HepG2 (cell line): Measurements from ENCODE around the gene FTL. TPM values are rescaled to one million over a fixed set of nuclear protein-coding genes. Genes with fewer than 3 reads are reported as not detected.

Experiments
- ARNTL ChIP-seq: sonication (generic); formaldehyde crosslinking; IDR thresholded peaks from 2 replicates; pipeline ENCODE4 v1.4.0; 2020; ENCODE audit warnings: mild to moderate bottlenecking, missing genetic modification reagents
- HNRNPUL1 ChIP-seq: fragments of 200-400 bp; formaldehyde crosslinking; IDR thresholded peaks from 2 replicates; pipeline ENCODE4 v1.6.1; 2017; ENCODE audit warnings: low read depth, mild to moderate bottlenecking, low read length, moderate library complexity
- MZF1 ChIP-seq: sonication (generic); formaldehyde crosslinking; IDR thresholded peaks from 2 replicates; pipeline ENCODE4 v1.8.1; 2023; ENCODE audit warnings: mild to moderate bottlenecking, missing genetic modification reagents, borderline replicate concordance
- NFIB ChIP-seq: sonication (generic); formaldehyde crosslinking; IDR thresholded peaks from 2 replicates; pipeline ENCODE4 v1.9.0; 2021; ENCODE audit warnings: missing genetic modification reagents, mild to moderate bottlenecking, borderline replicate concordance
- PATZ1 ChIP-seq: sonication (generic); formaldehyde crosslinking; IDR thresholded peaks from 2 replicates; pipeline ENCODE4 v1.4.0; 2020; ENCODE audit warnings: missing genetic modification reagents
- PTBP1 ChIP-seq: fragments of 200-400 bp; formaldehyde crosslinking; IDR thresholded peaks from 2 replicates; pipeline ENCODE4 v1.6.1; 2018; ENCODE audit warnings: low read length, low read depth; ENCODE audit not compliant: poor library complexity, severe bottlenecking
- RFX3 ChIP-seq: IDR thresholded peaks from 2 replicates; pipeline ENCODE4 v1.6.1; 2016; ENCODE audit warnings: missing biosample characterization, missing genetic modification reagents
- SAP130 ChIP-seq: IDR thresholded peaks from 2 replicates; pipeline ENCODE4 v1.6.1; 2016; ENCODE audit warnings: low read depth
- SMARCC2 ChIP-seq: fragments of 450-650 bp; IDR thresholded peaks from 2 replicates; pipeline ENCODE4 v1.6.1; 2017; ENCODE audit warnings: antibody characterized with exemption, mild to moderate bottlenecking
- ZNF709 ChIP-seq: sonication (generic); formaldehyde crosslinking; IDR thresholded peaks from 2 replicates; pipeline ENCODE4 v1.5.0; 2020; ENCODE audit warnings: mild to moderate bottlenecking, missing genetic modification reagents
- polyA plus RNA-seq, 8 experiments: library from polyadenylated mRNA; depleted of rRNA in 3 of 8; stranded (reverse) in 7 of 8; unstranded in 1 of 8; fragments of >200 nt; fragmentation: Illumina TruSeq in 4 of 8; extraction: Trizol in 4 of 8; gene quantifications; 2 replicates each; pipeline versions ENCODE4 v1.2.1 to v1.2.3, GENCODE V29; 2011 to 2016; ENCODE audit warnings: low read depth in 4 of 8, missing spikeins in 1 of 8, mixed read lengths in 1 of 8; ENCODE audit not compliant: insufficient read depth in 1 of 8
- total RNA-seq, 5 experiments: library from RNA; depleted of rRNA; stranded (reverse); fragments of >200 nt; fragmentation: Illumina TruSeq; extraction: Trizol; gene quantifications; 2 replicates each; pipeline ENCODE4 v1.2.3, GENCODE V29; 2016; ENCODE audit warnings: low read depth in 1 of 5
- TF ChIP-seq, protein P1 (sequence below): sonication (generic); formaldehyde crosslinking; IDR thresholded peaks from 2 replicates; pipeline ENCODE4 v1.5.0; 2020; ENCODE audit warnings: mild to moderate bottlenecking, missing genetic modification reagents, borderline replicate concordance
- TF ChIP-seq, protein P2 (sequence below), 2 experiments: fragments of 450-650 bp in 1 of 2; sonication (generic) in 1 of 2; formaldehyde crosslinking in 1 of 2; IDR thresholded peaks; 2 replicates each; pipeline versions ENCODE4 v1.6.1 to v1.8.0; 2016 to 2022; ENCODE audit warnings: antibody characterized with exemption in 1 of 2, mild to moderate bottlenecking in 1 of 2, missing genetic modification reagents in 1 of 2
- TF ChIP-seq, protein P3 (sequence below): sonication (generic); formaldehyde crosslinking; conservative IDR thresholded peaks from 2 replicates; pipeline ENCODE4 v1.8.0; 2022; ENCODE audit warnings: missing genetic modification reagents

The FTL gene
- total and polyA plus RNA-seq, 2 of the 13 experiments (the other 11 are each of a cell fraction or from before 2014, with no cell fraction given), result 2,721 to 8,800 TPM

GRCh38 chr19:48933382-48933932, 31.7 kb upstream of the FTL start, which contains the start of gene DHDH (continued):
- TF ChIP-seq NFIB (CRISPR knock-in tag), result no peak
- TF ChIP-seq, protein P1, sequence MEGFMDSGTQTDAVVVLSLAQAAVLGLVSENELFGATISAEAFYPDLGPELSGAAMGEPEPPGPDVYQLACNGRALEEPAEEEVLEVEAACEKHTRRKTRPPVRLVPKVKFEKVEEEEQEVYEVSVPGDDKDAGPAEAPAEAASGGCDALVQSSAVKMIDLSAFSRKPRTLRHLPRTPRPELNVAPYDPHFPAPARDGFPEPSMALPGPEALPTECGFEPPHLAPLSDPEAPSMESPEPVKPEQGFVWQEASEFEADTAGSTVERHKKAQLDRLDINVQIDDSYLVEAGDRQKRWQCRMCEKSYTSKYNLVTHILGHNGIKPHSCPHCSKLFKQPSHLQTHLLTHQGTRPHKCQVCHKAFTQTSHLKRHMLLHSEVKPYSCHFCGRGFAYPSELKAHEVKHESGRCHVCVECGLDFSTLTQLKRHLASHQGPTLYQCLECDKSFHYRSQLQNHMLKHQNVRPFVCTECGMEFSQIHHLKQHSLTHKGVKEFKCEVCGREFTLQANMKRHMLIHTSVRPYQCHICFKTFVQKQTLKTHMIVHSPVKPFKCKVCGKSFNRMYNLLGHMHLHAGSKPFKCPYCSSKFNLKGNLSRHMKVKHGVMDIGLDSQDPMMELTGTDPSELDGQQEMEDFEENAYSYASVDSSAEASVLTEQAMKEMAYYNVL (CRISPR knock-in tag), result peak; percentile 34; the same call in 1 of the 2 replicates
- TF ChIP-seq RFX3, result no peak
- TF ChIP-seq, protein P2, sequence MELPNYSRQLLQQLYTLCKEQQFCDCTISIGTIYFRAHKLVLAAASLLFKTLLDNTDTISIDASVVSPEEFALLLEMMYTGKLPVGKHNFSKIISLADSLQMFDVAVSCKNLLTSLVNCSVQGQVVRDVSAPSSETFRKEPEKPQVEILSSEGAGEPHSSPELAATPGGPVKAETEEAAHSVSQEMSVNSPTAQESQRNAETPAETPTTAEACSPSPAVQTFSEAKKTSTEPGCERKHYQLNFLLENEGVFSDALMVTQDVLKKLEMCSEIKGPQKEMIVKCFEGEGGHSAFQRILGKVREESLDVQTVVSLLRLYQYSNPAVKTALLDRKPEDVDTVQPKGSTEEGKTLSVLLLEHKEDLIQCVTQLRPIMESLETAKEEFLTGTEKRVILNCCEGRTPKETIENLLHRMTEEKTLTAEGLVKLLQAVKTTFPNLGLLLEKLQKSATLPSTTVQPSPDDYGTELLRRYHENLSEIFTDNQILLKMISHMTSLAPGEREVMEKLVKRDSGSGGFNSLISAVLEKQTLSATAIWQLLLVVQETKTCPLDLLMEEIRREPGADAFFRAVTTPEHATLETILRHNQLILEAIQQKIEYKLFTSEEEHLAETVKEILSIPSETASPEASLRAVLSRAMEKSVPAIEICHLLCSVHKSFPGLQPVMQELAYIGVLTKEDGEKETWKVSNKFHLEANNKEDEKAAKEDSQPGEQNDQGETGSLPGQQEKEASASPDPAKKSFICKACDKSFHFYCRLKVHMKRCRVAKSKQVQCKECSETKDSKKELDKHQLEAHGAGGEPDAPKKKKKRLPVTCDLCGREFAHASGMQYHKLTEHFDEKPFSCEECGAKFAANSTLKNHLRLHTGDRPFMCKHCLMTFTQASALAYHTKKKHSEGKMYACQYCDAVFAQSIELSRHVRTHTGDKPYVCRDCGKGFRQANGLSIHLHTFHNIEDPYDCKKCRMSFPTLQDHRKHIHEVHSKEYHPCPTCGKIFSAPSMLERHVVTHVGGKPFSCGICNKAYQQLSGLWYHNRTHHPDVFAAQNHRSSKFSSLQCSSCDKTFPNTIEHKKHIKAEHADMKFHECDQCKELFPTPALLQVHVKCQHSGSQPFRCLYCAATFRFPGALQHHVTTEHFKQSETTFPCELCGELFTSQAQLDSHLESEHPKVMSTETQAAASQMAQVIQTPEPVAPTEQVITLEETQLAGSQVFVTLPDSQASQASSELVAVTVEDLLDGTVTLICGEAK (IDR thresholded peaks at IDR 0.05), result no peak
- TF ChIP-seq, protein P2 (CRISPR knock-in tag; IDR thresholded peaks at IDR 0.05), result no peak
- no peak for TF ChIP-seq HNRNPUL1
- no peak for TF ChIP-seq MZF1 (CRISPR knock-in tag)
- no peak for TF ChIP-seq ARNTL (CRISPR knock-in tag)
- TF ChIP-seq PATZ1 (CRISPR knock-in tag), result 0 out of 2 replicates have a peak, but pooled peaks have one; percentile 24
- TF ChIP-seq ZNF709 (CRISPR knock-in tag), result no peak
- TF ChIP-seq SAP130 (CRISPR knock-in tag), result peak; percentile 64
- TF ChIP-seq, protein P3, sequence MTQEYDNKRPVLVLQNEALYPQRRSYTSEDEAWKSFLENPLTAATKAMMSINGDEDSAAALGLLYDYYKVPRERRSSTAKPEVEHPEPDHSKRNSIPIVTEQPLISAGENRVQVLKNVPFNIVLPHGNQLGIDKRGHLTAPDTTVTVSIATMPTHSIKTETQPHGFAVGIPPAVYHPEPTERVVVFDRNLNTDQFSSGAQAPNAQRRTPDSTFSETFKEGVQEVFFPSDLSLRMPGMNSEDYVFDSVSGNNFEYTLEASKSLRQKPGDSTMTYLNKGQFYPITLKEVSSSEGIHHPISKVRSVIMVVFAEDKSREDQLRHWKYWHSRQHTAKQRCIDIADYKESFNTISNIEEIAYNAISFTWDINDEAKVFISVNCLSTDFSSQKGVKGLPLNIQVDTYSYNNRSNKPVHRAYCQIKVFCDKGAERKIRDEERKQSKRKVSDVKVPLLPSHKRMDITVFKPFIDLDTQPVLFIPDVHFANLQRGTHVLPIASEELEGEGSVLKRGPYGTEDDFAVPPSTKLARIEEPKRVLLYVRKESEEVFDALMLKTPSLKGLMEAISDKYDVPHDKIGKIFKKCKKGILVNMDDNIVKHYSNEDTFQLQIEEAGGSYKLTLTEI (CRISPR knock-in tag), result no peak
- TF ChIP-seq PTBP1, result no peak
- TF ChIP-seq SMARCC2, result no peak
